Osteoblast (primary cell): ENCODE results near the gene PDLIM1. TPM values are rescaled to one million over a fixed set of nuclear protein-coding genes. Genes with fewer than 3 reads are reported as not detected.
A peak's percentile ranks its signal among the peaks of the same experiment; 100 is the strongest.

ENCODE experiments used
- DNase-seq: peaks from one replicate; pipeline ENCODE4 v3.0.0; 2011; ENCODE audit warnings: low spot score, mixed read lengths; ENCODE audit not compliant: insufficient read length; ENCODE audit errors: missing footprints
- H2AFZ ChIP-seq: 2 replicates; pipeline ENCODE4 v1.6.0; 2011; ENCODE audit warnings: mild to moderate bottlenecking, low read length
- H3K27ac ChIP-seq: 2 replicates; pipeline ENCODE4 v1.5.1; 2011; ENCODE audit warnings: mild to moderate bottlenecking, low read depth, low read length, moderate library complexity
- H3K27me3 ChIP-seq: 2 replicates; pipeline ENCODE4 v1.6.0; 2012; ENCODE audit warnings: mild to moderate bottlenecking, control low read depth, inconsistent platforms, low read length, moderate library complexity; ENCODE audit not compliant: insufficient read depth
- H3K36me3 ChIP-seq: 2 replicates; pipeline ENCODE4 v1.5.1; 2011; ENCODE audit warnings: mild to moderate bottlenecking, low read length, control low read depth, moderate library complexity; ENCODE audit not compliant: insufficient read depth
- H3K4me1 ChIP-seq: 2 replicates; pipeline ENCODE4 v1.5.1; 2011; ENCODE audit warnings: mild to moderate bottlenecking, low read length, control low read depth, moderate library complexity; ENCODE audit not compliant: insufficient read depth
- H3K4me2 ChIP-seq: 2 replicates; pipeline ENCODE4 v1.6.0; 2011; ENCODE audit warnings: mild to moderate bottlenecking, low read length; ENCODE audit not compliant: insufficient read depth
- H3K4me3 ChIP-seq: fragments of 200-600 bp; sonication (generic); 3 replicates; pipeline ENCODE4 v1.5.1; 2012; ENCODE audit warnings: mild to moderate bottlenecking, low read length, inconsistent platforms; ENCODE audit not compliant: insufficient read depth
- H3K79me2 ChIP-seq: 2 replicates; pipeline ENCODE4 v1.6.0; 2012; ENCODE audit warnings: mild to moderate bottlenecking, low read length, control low read depth, inconsistent platforms; ENCODE audit not compliant: insufficient read depth
- H3K9me3 ChIP-seq: 2 replicates; pipeline ENCODE4 v1.5.1; 2011; ENCODE audit warnings: low read depth, low read length, control low read depth
- H4K20me1 ChIP-seq: 2 replicates; pipeline ENCODE4 v1.6.0; 2012; ENCODE audit warnings: mild to moderate bottlenecking, low read length, control low read depth; ENCODE audit not compliant: insufficient read depth
- CTCF ChIP-seq: IDR thresholded peaks from 2 replicates; pipeline ENCODE4 v1.5.1; 2011; ENCODE audit warnings: mild to moderate bottlenecking, low read depth, low read length, moderate library complexity; ENCODE audit errors: extremely low read depth
- total RNA-seq: library from RNA; depleted of rRNA; stranded (reverse); fragments of >200 nt; gene quantifications from 2 replicates; pipeline ENCODE4 v1.2.3, GENCODE V29; 2012

Gene PDLIM1
- total RNA-seq, 1 donor, result 26.1 TPM

DNA sequence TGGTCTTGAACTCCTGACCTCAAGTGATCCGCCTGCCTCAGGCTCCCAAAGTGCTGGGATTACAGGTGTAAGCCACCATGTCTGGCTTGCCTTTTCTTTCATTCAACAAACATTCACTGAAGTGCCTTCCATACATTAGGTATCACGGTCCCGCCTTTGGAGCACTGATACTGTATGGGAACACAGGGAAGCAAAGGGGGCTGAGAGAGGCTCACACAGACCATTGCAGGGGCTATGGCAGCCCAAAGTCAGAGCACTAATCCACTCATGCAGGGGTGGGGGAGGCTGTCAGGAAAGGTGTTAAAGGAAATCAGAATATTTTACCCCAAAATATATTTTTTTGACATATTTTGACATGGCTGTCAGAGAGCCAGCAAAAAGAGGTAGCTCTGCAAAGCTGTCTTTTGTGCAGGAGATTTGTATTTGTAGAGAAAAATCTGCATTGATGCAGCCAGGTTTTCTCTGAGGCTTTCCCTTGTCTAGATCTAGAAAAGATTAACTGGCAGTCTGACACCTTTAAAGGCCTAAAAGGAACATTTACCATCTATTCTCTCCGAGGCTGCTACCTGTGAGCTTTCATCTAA, 42.0 kb upstream of the PDLIM1 start:
- H3K27me3 ChIP-seq, result no peaks in the 10 kb centered on the region
- H2AFZ ChIP-seq, result no peak overlapping the region
- TF ChIP-seq CTCF, result no peak
- no peaks in the 10 kb centered on the region for H3K36me3 ChIP-seq
- no peak overlapping the region for H3K4me3 ChIP-seq
- H3K4me1 ChIP-seq, result peaks cover 24% of the 10 kb centered on the region
- no peak overlapping the region for H3K27ac ChIP-seq
- no peak for DNase-seq
- H4K20me1 ChIP-seq, result no peaks in the 10 kb centered on the region
- no peaks in the 10 kb centered on the region for H3K9me3 ChIP-seq
- H3K79me2 ChIP-seq, result no peaks in the 10 kb centered on the region
- H3K4me2 ChIP-seq, result no peak overlapping the region

GRCh38 chr10:95331596-95332130, 40.9 kb upstream of the PDLIM1 start:
- H3K36me3 ChIP-seq, result no peaks in the 10 kb centered on the region
- no peak overlapping the region for H3K4me2 ChIP-seq
- H3K4me3 ChIP-seq, result no peak overlapping the region
- TF ChIP-seq CTCF, result no peak
- H3K9me3 ChIP-seq, result no peaks in the 10 kb centered on the region
- no peak for DNase-seq
- peaks cover 24% of the 10 kb centered on the region for H3K4me1 ChIP-seq
- no peak overlapping the region for H2AFZ ChIP-seq
- no peaks in the 10 kb centered on the region for H3K27me3 ChIP-seq
- H3K27ac ChIP-seq, result no peak overlapping the region
- H4K20me1 ChIP-seq, result no peaks in the 10 kb centered on the region
- H3K79me2 ChIP-seq, result no peaks in the 10 kb centered on the region

DNA sequence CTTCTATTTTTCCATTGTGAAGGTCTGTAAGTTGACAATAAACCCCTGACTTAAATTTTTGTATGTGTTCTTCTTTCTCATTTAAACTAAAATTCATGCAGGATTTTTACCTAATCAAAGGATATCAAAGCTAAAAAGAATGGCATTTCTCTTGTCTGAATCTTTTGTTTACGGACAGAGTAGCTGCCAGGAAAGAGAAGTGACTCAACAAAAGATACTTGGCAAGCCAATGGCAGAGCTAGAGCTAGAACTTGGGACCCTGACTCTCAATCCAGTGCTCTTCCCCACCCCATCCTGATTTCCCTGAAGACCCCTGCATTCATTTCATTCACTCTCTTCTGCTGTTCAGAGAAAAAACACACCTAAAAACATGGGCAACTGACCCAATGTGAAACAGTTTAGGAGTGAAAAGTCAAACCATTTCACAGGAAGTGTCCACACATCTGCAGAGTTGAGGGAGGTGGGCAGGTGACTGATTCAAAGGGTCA, 40.2 kb upstream of the PDLIM1 start:
- no peaks in the 10 kb centered on the region for H3K36me3 ChIP-seq
- H3K79me2 ChIP-seq, result no peaks in the 10 kb centered on the region
- TF ChIP-seq CTCF, result no peak
- peak overlapping the region; percentile 8 for H3K4me2 ChIP-seq
- peaks cover 24% of the 10 kb centered on the region for H3K4me1 ChIP-seq
- no peak for DNase-seq
- H3K27me3 ChIP-seq, result no peaks in the 10 kb centered on the region
- no peaks in the 10 kb centered on the region for H4K20me1 ChIP-seq
- no peak overlapping the region for H3K4me3 ChIP-seq
- H2AFZ ChIP-seq, result no peak overlapping the region
- no peak overlapping the region for H3K27ac ChIP-seq
- no peaks in the 10 kb centered on the region for H3K9me3 ChIP-seq

- Histone ChIP-seq H3K27ac (no peak overlapping the region), H3K27me3 (no peaks in the 10 kb centered on the region), H3K9me3 (no peaks in the 10 kb centered on the region), H3K79me2 (no peaks in the 10 kb centered on the region), H3K36me3 (no peaks in the 10 kb centered on the region), H2AFZ (no peak overlapping the region), H3K4me1 (peaks cover 13% of the 10 kb centered on the region), H4K20me1 (no peaks in the 10 kb centered on the region), H3K4me2 (no peak overlapping the region), H3K4me3 (no peak overlapping the region)
- TF ChIP-seq CTCF, result no peak
- no peak for DNase-seq
These were observed 38.5 kb upstream of the PDLIM1 start for GRCh38 chr10:95329296-95329695.
